ENCODE measurements around the gene GRID1. TPM values are rescaled to one million over a fixed set of nuclear protein-coding genes. Genes with fewer than 3 reads are reported as not detected.
A peak's percentile ranks its signal among the peaks of the same experiment; 100 is the strongest.

Gene GRID1
- total and polyA plus RNA-seq, 10 donors: 0.06 to 0.42 (median 0.15) TPM; not detected in 4

GRCh38 chr10:86152354-86152753 lies 214.2 kb downstream of the GRID1 start:
- H3K36me3 ChIP-seq: no peaks in the 10 kb centered on the region
- no peak for TF ChIP-seq POLR2AphosphoS5 (IDR thresholded peaks at IDR 0.05)
- TF ChIP-seq CTCF (IDR thresholded peaks at IDR 0.05 in 8 of 11, conservative IDR thresholded peaks at IDR 0.05 in 3 of 11): no peak
- no peak for TF ChIP-seq POLR2A (IDR thresholded peaks at IDR 0.05)
- H3K27me3 ChIP-seq (replicated peaks in 1 of 7): peaks cover 0 to 14% (median 0%) of the 10 kb centered on the region in 7 donors
- 43 to 88% (median 84%) methylated on average over 1 to 5 of the region's 5 CpGs for WGBS, 5 donors
- H3K4me1 ChIP-seq: no peaks in the 10 kb centered on the region
- no peak overlapping the region for H3K4me3 ChIP-seq
- no peak for DNase-seq
- no peaks in the 10 kb centered on the region for H3K9me3 ChIP-seq
- intact Hi-C loops (cut with DNase I; ENCODE audit: low total_unique reads): no loop called here
- no peak overlapping the region for H3K27ac ChIP-seq

- TF ChIP-seq POLR2A (IDR thresholded peaks at IDR 0.05) (no peak), POLR2AphosphoS5 (IDR thresholded peaks at IDR 0.05) (no peak), CTCF (IDR thresholded peaks at IDR 0.05 in 8 of 11, conservative IDR thresholded peaks at IDR 0.05 in 3 of 11) (no peak)
- Histone ChIP-seq H3K9me3 (no peaks in the 10 kb centered on the region), H3K27ac (no peak overlapping the region), H3K4me1 (no peaks in the 10 kb centered on the region), H3K27me3 (replicated peaks in 1 of 7) (peaks cover 0 to 14% (median 0%) of the 10 kb centered on the region in 7 donors), H3K36me3 (no peaks in the 10 kb centered on the region), H3K4me3 (no peak overlapping the region)
- DNase-seq: peak; percentile 28
- 65 to 74% (median 73%) methylated on average over 4 to 5 of the region's 5 CpGs for WGBS, 5 donors
- intact Hi-C loops (cut with DNase I; ENCODE audit: low total_unique reads): no loop called here
These were observed 215.0 kb downstream of the GRID1 start for GRCh38 chr10:86151613-86152012.

GRCh38 chr10:86149257-86149656 lies 217.3 kb downstream of the GRID1 start:
- intact Hi-C loops (cut with DNase I; ENCODE audit: low total_unique reads): no loop called here
- H3K27ac ChIP-seq: no peak overlapping the region
- WGBS, 5 donors: 67 to 80% (median 74%) methylated on average over 7 of the region's 7 CpGs
- H3K9me3 ChIP-seq: no peaks in the 10 kb centered on the region
- no peaks in the 10 kb centered on the region for H3K36me3 ChIP-seq
- H3K27me3 ChIP-seq (replicated peaks in 1 of 7): peaks cover 0 to 9% (median 0%) of the 10 kb centered on the region in 7 donors
- no peaks in the 10 kb centered on the region for H3K4me1 ChIP-seq
- TF ChIP-seq POLR2AphosphoS5 (IDR thresholded peaks at IDR 0.05) (no peak), CTCF (IDR thresholded peaks at IDR 0.05 in 8 of 11, conservative IDR thresholded peaks at IDR 0.05 in 3 of 11) (no peak)
- no peak overlapping the region for H3K4me3 ChIP-seq
- no peak for DNase-seq

GRCh38 chr10:86148117-86148516 lies 218.5 kb downstream of the GRID1 start:
- no peak for DNase-seq
- TF ChIP-seq POLR2AphosphoS5 (IDR thresholded peaks at IDR 0.05): no peak
- H3K9me3 ChIP-seq: no peaks in the 10 kb centered on the region
- peaks cover 0 to 9% (median 0%) of the 10 kb centered on the region in 7 donors for H3K27me3 ChIP-seq (replicated peaks in 1 of 7)
- no peaks in the 10 kb centered on the region for H3K36me3 ChIP-seq
- no peak overlapping the region for H3K4me3 ChIP-seq
- H3K27ac ChIP-seq: no peak overlapping the region
- H3K4me1 ChIP-seq: no peaks in the 10 kb centered on the region
- intact Hi-C loops (cut with DNase I; ENCODE audit: low total_unique reads): no loop called here
- 49 to 59% (median 54%) methylated on average over 2 of the region's 2 CpGs for WGBS, 5 donors

- TF ChIP-seq CTCF (IDR thresholded peaks at IDR 0.05 in 8 of 11, conservative IDR thresholded peaks at IDR 0.05 in 3 of 11): no peak
- TF ChIP-seq POLR2AphosphoS5 (IDR thresholded peaks at IDR 0.05): no peak
- TF ChIP-seq POLR2A (IDR thresholded peaks at IDR 0.05): no peak
- Histone ChIP-seq H3K27me3 (replicated peaks in 1 of 7) (peaks cover 0 to 21% (median 0%) of the 10 kb centered on the region in 7 donors), H3K9me3 (no peaks in the 10 kb centered on the region), H3K36me3 (no peaks in the 10 kb centered on the region), H3K4me3 (no peak overlapping the region), H3K27ac (no peak overlapping the region), H3K4me1 (no peaks in the 10 kb centered on the region)
- intact Hi-C loops (cut with DNase I; ENCODE audit: low total_unique reads): no loop called here
- DNase-seq: no peak
- 82 to 97% (median 88%) methylated on average over 8 of the region's 8 CpGs for WGBS, 5 donors
These were observed 222.3 kb downstream of the GRID1 start for GRCh38 chr10:86144301-86144700.
